Esophagus squamous epithelium (tissue), 4 donors: ENCODE results near the gene TCF23.

ENCODE experiments used
- POLR2A ChIP-seq, 4 donors: fragments of 450-650 bp; IDR thresholded peaks; one replicate each; pipeline ENCODE4 v1.6.1; 2017; ENCODE audit warnings: antibody characterized with exemption in 4 of 4, mild to moderate bottlenecking in 4 of 4, moderate library complexity in 3 of 4
- TF ChIP-seq, protein P1 (sequence below), 6 experiments: fragments of 450-650 bp in 4 of 6; fragments of 200-600 bp in 2 of 6; sonication (generic) in 2 of 6; IDR thresholded peaks; one replicate each; pipeline ENCODE4 v1.5.1; 2016 to 2019; ENCODE audit warnings: antibody characterized with exemption in 6 of 6, mild to moderate bottlenecking in 4 of 6, moderate library complexity in 4 of 6

DNA sequence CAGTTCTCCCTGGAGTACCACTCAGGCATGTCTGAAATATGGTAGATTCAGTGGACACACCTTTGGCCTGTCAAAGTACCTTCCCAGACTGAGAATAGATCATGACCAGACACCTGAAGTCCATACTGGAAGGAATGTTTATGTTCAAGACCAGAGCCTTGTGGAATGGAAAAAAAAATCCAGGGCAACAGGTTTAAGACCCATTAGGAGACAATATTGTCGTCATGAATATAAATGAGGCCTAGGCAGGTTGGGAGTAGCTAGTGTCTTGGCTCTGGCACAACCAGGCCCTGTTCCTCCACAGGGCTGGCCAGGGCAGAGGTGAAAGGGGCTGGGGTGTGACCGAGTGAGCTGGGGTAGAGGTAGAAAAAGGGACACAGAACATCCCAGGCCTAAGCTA, 49.8 kb downstream of the TCF23 start:
- TF ChIP-seq, protein P1, sequence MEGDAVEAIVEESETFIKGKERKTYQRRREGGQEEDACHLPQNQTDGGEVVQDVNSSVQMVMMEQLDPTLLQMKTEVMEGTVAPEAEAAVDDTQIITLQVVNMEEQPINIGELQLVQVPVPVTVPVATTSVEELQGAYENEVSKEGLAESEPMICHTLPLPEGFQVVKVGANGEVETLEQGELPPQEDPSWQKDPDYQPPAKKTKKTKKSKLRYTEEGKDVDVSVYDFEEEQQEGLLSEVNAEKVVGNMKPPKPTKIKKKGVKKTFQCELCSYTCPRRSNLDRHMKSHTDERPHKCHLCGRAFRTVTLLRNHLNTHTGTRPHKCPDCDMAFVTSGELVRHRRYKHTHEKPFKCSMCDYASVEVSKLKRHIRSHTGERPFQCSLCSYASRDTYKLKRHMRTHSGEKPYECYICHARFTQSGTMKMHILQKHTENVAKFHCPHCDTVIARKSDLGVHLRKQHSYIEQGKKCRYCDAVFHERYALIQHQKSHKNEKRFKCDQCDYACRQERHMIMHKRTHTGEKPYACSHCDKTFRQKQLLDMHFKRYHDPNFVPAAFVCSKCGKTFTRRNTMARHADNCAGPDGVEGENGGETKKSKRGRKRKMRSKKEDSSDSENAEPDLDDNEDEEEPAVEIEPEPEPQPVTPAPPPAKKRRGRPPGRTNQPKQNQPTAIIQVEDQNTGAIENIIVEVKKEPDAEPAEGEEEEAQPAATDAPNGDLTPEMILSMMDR (IDR thresholded peaks at IDR 0.05) = no peak
- no peak for TF ChIP-seq POLR2A (IDR thresholded peaks at IDR 0.05)
